ENCODE measurements around the gene ACTBL2. TPM values are rescaled to one million over a fixed set of nuclear protein-coding genes. Genes with fewer than 3 reads are reported as not detected.

ACTBL2 gene
- total and polyA plus RNA-seq, 5 donors from 2014 or later, result not detected

- Histone ChIP-seq H3K9me3 (ENCODE audit: control insufficient read depth in 2 of 2, low read length in 2 of 2) (no peaks in the 10 kb centered on the region), H3K4me1 (ENCODE audit: control insufficient read depth, insufficient read depth, low read length, poor library complexity, severe bottlenecking) (no peaks in the 10 kb centered on the region), H3K27me3 (ENCODE audit: control insufficient read depth, insufficient read depth, low read length) (peaks cover 4% of the 10 kb centered on the region), H3K4me3 (ENCODE audit: low read depth, low read length) (no peak overlapping the region), H3K36me3 (ENCODE audit: control insufficient read depth, insufficient read depth, low read length) (no peaks in the 10 kb centered on the region), H3K27ac (ENCODE audit: insufficient read depth, low read length, poor library complexity, severe bottlenecking) (no peak overlapping the region)
- ATAC-seq (ENCODE audit: low read depth in 2 of 2) (no peak), DNase-seq (no peak)
- H3K27me3 Mint-ChIP-seq, result peaks cover 20% of the 10 kb centered on the region
- H3K27ac Mint-ChIP-seq, result no peak overlapping the region
- peaks cover 0 to 4% (median 0%) of the 10 kb centered on the region in 4 donors for H3K4me1 Mint-ChIP-seq
- peaks cover 0 to 3% (median 0%) of the 10 kb centered on the region in 7 donors for H3K9me3 Mint-ChIP-seq
- H3K36me3 Mint-ChIP-seq, result no peaks in the 10 kb centered on the region
- H3K4me3 Mint-ChIP-seq, result no peak overlapping the region
Measured at GRCh38 chr5:57445705-57446037, 36.9 kb downstream of the ACTBL2 start.

- Mint-ChIP-seq H3K9me3 (peaks cover 0 to 3% (median 0%) of the 10 kb centered on the region in 7 donors), H3K36me3 (no peaks in the 10 kb centered on the region), H3K27ac (no peak overlapping the region), H3K4me3 (no peak overlapping the region), H3K4me1 (no peaks in the 10 kb centered on the region), H3K27me3 (peaks cover 21% of the 10 kb centered on the region)
- Histone ChIP-seq H3K4me1 (ENCODE audit: control insufficient read depth, insufficient read depth, low read length, poor library complexity, severe bottlenecking) (no peaks in the 10 kb centered on the region), H3K9me3 (ENCODE audit: control insufficient read depth in 2 of 2, low read length in 2 of 2) (no peaks in the 10 kb centered on the region), H3K36me3 (ENCODE audit: control insufficient read depth, insufficient read depth, low read length) (no peaks in the 10 kb centered on the region), H3K27ac (ENCODE audit: insufficient read depth, low read length, poor library complexity, severe bottlenecking) (no peak overlapping the region), H3K27me3 (ENCODE audit: control insufficient read depth, insufficient read depth, low read length) (peaks cover 4% of the 10 kb centered on the region), H3K4me3 (ENCODE audit: low read depth, low read length) (no peak overlapping the region)
- DNase-seq, result no peak
- no peak for ATAC-seq (ENCODE audit: low read depth in 2 of 2)
Measured at GRCh38 chr5:57445006-57445704, 37.5 kb downstream of the ACTBL2 start.

- Mint-ChIP-seq H3K9me3 (peaks cover 0 to 5% (median 0%) of the 10 kb centered on the region in 7 donors), H3K4me1 (no peaks in the 10 kb centered on the region), H3K4me3 (no peak overlapping the region), H3K27me3 (peaks cover 38% of the 10 kb centered on the region), H3K27ac (no peak overlapping the region), H3K36me3 (no peaks in the 10 kb centered on the region)
- Histone ChIP-seq H3K9me3 (ENCODE audit: control insufficient read depth in 2 of 2, low read length in 2 of 2) (no peaks in the 10 kb centered on the region), H3K27me3 (ENCODE audit: control insufficient read depth, insufficient read depth, low read length) (peaks cover 4% of the 10 kb centered on the region), H3K4me1 (ENCODE audit: control insufficient read depth, insufficient read depth, low read length, poor library complexity, severe bottlenecking) (no peaks in the 10 kb centered on the region), H3K4me3 (ENCODE audit: low read depth, low read length) (no peak overlapping the region), H3K27ac (ENCODE audit: insufficient read depth, low read length, poor library complexity, severe bottlenecking) (no peak overlapping the region), H3K36me3 (ENCODE audit: control insufficient read depth, insufficient read depth, low read length) (no peaks in the 10 kb centered on the region)
- DNase-seq (no peak), ATAC-seq (ENCODE audit: low read depth in 2 of 2) (no peak)
Measured at GRCh38 chr5:57442080-57442839, 40.4 kb downstream of the ACTBL2 start.

DNA sequence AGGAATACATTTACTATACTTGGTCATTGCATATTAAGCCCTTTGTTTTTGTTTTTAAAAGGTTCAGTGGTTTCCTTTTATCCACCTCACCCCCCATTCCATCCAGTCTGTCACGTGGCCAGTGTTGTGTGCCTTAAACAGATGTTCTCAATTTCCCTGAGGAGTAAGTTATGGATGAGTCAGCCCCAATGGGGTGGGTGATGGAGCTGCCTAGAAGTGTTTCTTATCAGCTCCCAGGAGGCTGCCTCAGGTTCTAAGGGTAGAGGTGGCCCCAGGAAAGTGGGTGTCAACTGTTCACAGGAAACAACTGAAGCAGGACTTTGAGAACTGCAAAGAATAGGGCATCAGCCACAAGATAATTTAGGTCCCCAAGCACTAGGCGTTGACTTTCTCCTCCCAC lies 41.1 kb downstream of the ACTBL2 start:
- Mint-ChIP-seq H3K36me3 (no peaks in the 10 kb centered on the region), H3K9me3 (peaks cover 0 to 7% (median 0%) of the 10 kb centered on the region in 7 donors), H3K27ac (no peak overlapping the region), H3K4me3 (no peak overlapping the region), H3K4me1 (no peaks in the 10 kb centered on the region), H3K27me3 (peaks cover 35% of the 10 kb centered on the region)
- H3K9me3 ChIP-seq (ENCODE audit: control insufficient read depth in 2 of 2, low read length in 2 of 2), result no peaks in the 10 kb centered on the region
- no peak for ATAC-seq (ENCODE audit: low read depth in 2 of 2)
- no peak for DNase-seq
- no peaks in the 10 kb centered on the region for H3K36me3 ChIP-seq (ENCODE audit: control insufficient read depth, insufficient read depth, low read length)
- H3K27ac ChIP-seq (ENCODE audit: insufficient read depth, low read length, poor library complexity, severe bottlenecking), result no peak overlapping the region
- H3K4me3 ChIP-seq (ENCODE audit: low read depth, low read length), result no peak overlapping the region
- peaks cover 4% of the 10 kb centered on the region for H3K27me3 ChIP-seq (ENCODE audit: control insufficient read depth, insufficient read depth, low read length)
- H3K4me1 ChIP-seq (ENCODE audit: control insufficient read depth, insufficient read depth, low read length, poor library complexity, severe bottlenecking), result no peaks in the 10 kb centered on the region

GRCh38 chr5:57439601-57440000 lies 43.0 kb downstream of the ACTBL2 start:
- Mint-ChIP-seq H3K36me3 (no peaks in the 10 kb centered on the region), H3K4me1 (no peaks in the 10 kb centered on the region), H3K27ac (no peak overlapping the region), H3K4me3 (no peak overlapping the region), H3K9me3 (peaks cover 0 to 8% (median 0%) of the 10 kb centered on the region in 7 donors), H3K27me3 (peaks cover 41% of the 10 kb centered on the region)
- Histone ChIP-seq H3K9me3 (ENCODE audit: control insufficient read depth in 2 of 2, low read length in 2 of 2) (no peaks in the 10 kb centered on the region), H3K4me3 (ENCODE audit: low read depth, low read length) (no peak overlapping the region), H3K4me1 (ENCODE audit: control insufficient read depth, insufficient read depth, low read length, poor library complexity, severe bottlenecking) (no peaks in the 10 kb centered on the region), H3K36me3 (ENCODE audit: control insufficient read depth, insufficient read depth, low read length) (no peaks in the 10 kb centered on the region), H3K27me3 (ENCODE audit: control insufficient read depth, insufficient read depth, low read length) (peaks cover 4% of the 10 kb centered on the region), H3K27ac (ENCODE audit: insufficient read depth, low read length, poor library complexity, severe bottlenecking) (no peak overlapping the region)
- DNase-seq (no peak), ATAC-seq (ENCODE audit: low read depth in 2 of 2) (no peak)

DNA sequence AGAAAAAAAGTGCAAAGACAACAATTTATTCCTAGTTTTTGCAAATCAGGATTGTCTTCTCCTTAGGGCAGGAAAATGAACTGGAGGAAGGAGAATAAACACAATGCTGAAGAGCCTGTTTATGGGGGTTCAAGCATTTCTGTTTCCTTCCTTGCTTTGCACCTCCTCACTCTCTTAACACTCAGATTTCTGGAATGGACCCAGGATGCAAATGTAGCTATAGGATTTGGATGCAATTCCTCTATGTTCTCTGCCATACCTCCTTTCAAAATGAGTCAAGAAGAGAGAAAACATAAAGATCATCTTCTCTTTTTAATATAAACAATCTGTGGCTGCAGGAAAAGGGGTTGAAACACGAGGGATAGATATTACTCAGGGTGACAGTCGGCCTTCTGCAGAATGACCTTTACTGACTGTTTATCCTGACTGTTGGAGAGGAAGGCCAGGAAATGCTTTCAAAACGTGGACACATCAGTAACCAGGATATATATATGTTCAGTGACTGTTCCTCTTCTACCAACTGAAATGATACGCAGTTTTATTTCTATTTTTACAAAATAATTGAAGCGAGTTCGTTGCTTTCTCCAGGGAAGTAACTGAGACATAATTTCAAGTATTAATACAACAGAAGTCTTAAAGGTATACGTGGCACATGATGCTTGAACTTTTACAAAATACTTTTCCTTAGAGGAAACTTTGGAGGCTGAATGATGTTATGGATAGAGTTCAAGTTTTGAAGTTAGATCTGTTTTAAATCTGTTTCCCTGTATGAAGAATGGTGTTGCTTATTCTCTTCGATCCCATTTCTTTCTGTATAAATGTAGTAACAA lies 44.4 kb downstream of the ACTBL2 start:
- Mint-ChIP-seq H3K9me3 (peaks cover 0 to 8% (median 0%) of the 10 kb centered on the region in 7 donors), H3K36me3 (no peaks in the 10 kb centered on the region), H3K27me3 (peaks cover 32% of the 10 kb centered on the region), H3K4me3 (no peak overlapping the region), H3K4me1 (no peaks in the 10 kb centered on the region), H3K27ac (no peak overlapping the region)
- Histone ChIP-seq H3K4me3 (ENCODE audit: low read depth, low read length) (no peak overlapping the region), H3K36me3 (ENCODE audit: control insufficient read depth, insufficient read depth, low read length) (no peaks in the 10 kb centered on the region), H3K27ac (ENCODE audit: insufficient read depth, low read length, poor library complexity, severe bottlenecking) (no peak overlapping the region), H3K9me3 (ENCODE audit: control insufficient read depth in 2 of 2, low read length in 2 of 2) (no peaks in the 10 kb centered on the region), H3K4me1 (ENCODE audit: control insufficient read depth, insufficient read depth, low read length, poor library complexity, severe bottlenecking) (no peaks in the 10 kb centered on the region), H3K27me3 (ENCODE audit: control insufficient read depth, insufficient read depth, low read length) (no peaks in the 10 kb centered on the region)
- ATAC-seq (ENCODE audit: low read depth in 2 of 2) (no peak), DNase-seq (no peak)

- DNase-seq, result no peak
- Histone ChIP-seq H3K9me3 (ENCODE audit: control insufficient read depth in 2 of 2, low read length in 2 of 2) (no peaks in the 10 kb centered on the region), H3K27ac (ENCODE audit: insufficient read depth, low read length, poor library complexity, severe bottlenecking) (no peak overlapping the region), H3K4me1 (ENCODE audit: control insufficient read depth, insufficient read depth, low read length, poor library complexity, severe bottlenecking) (no peaks in the 10 kb centered on the region), H3K36me3 (ENCODE audit: control insufficient read depth, insufficient read depth, low read length) (no peaks in the 10 kb centered on the region), H3K27me3 (ENCODE audit: control insufficient read depth, insufficient read depth, low read length) (no peaks in the 10 kb centered on the region), H3K4me3 (ENCODE audit: low read depth, low read length) (no peak overlapping the region)
- H3K27me3 Mint-ChIP-seq, result peaks cover 26% of the 10 kb centered on the region
- H3K4me3 Mint-ChIP-seq, result no peak overlapping the region
- H3K27ac Mint-ChIP-seq, result no peak overlapping the region
- H3K4me1 Mint-ChIP-seq, result no peaks in the 10 kb centered on the region
- peaks cover 0 to 8% (median 0%) of the 10 kb centered on the region in 7 donors for H3K9me3 Mint-ChIP-seq
- H3K36me3 Mint-ChIP-seq, result no peaks in the 10 kb centered on the region
- ATAC-seq (ENCODE audit: low read depth in 2 of 2), result no peak
Measured at GRCh38 chr5:57436586-57436985, 46.0 kb downstream of the ACTBL2 start.

Data from CD4-positive, CD25-positive, alpha-beta regulatory T cell (primary cell).